Hepatocyte (in vitro differentiated cells): Measurements from ENCODE around the gene ACSM2B. TPM values are rescaled to one million over a fixed set of nuclear protein-coding genes. Genes with fewer than 3 reads are reported as not detected.
"Not testable (repeated sequence)": the region's sequence is repeated elsewhere in the genome, so short reads cannot be mapped to it uniquely, and the experiment has no call there.

Experiments used
- DNase-seq: peaks from one replicate; pipeline ENCODE4 v3.0.0-alpha.2; 2016; ENCODE audit warnings: low spot score
- H2AFZ ChIP-seq: fragments of 200-600 bp; sonication (generic); 2 replicates; pipeline ENCODE4 v1.6.0; 2016; ENCODE audit warnings: antibody characterized with exemption, mild to moderate bottlenecking
- H3K27ac ChIP-seq: fragments of 200-600 bp; sonication (generic); 2 replicates; pipeline ENCODE4 v1.5.1; 2016; ENCODE audit warnings: mild to moderate bottlenecking
- H3K27me3 ChIP-seq: fragments of 200-600 bp; sonication (generic); 2 replicates; pipeline ENCODE4 v1.6.1; 2016
- H3K36me3 ChIP-seq: fragments of 200-600 bp; sonication (generic); replicated peaks from 2 replicates; pipeline ENCODE4 v1.5.1; 2016; ENCODE audit warnings: low read depth; ENCODE audit not compliant: insufficient read depth
- H3K4me1 ChIP-seq: fragments of 200-600 bp; sonication (generic); 2 replicates; pipeline ENCODE4 v1.5.1; 2016; ENCODE audit warnings: mild to moderate bottlenecking, moderate library complexity; ENCODE audit not compliant: insufficient read depth
- H3K4me2 ChIP-seq: fragments of 200-600 bp; sonication (generic); 2 replicates; pipeline ENCODE4 v1.6.0; 2016
- H3K4me3 ChIP-seq: fragments of 200-600 bp; sonication (generic); 2 replicates; pipeline ENCODE4 v1.5.1; 2016; ENCODE audit warnings: mild to moderate bottlenecking
- H3K79me2 ChIP-seq: fragments of 200-600 bp; sonication (generic); 2 replicates; pipeline ENCODE4 v1.6.0; 2017; ENCODE audit warnings: mild to moderate bottlenecking
- H3K9me2 ChIP-seq: fragments of 200-600 bp; sonication (generic); replicated peaks from 2 replicates; pipeline ENCODE4 v1.6.0; 2017; ENCODE audit warnings: mild to moderate bottlenecking; ENCODE audit not compliant: insufficient read depth
- H3K9me3 ChIP-seq: fragments of 200-600 bp; sonication (generic); 2 replicates; pipeline ENCODE4 v1.5.1; 2016; ENCODE audit warnings: low read depth, mild to moderate bottlenecking
- H4K20me1 ChIP-seq: fragments of 200-600 bp; sonication (generic); 2 replicates; pipeline ENCODE4 v1.6.0; 2016; ENCODE audit warnings: mild to moderate bottlenecking; ENCODE audit not compliant: insufficient read depth, poor library complexity, severe bottlenecking
- EZH2 ChIP-seq: fragments of 200-600 bp; sonication (generic); IDR thresholded peaks from 2 replicates; pipeline ENCODE4 v1.6.1; 2016; ENCODE audit warnings: antibody characterized with exemption, mild to moderate bottlenecking, borderline replicate concordance
- EZH2phosphoT487 ChIP-seq: fragments of 200-600 bp; sonication (generic); IDR thresholded peaks from one replicate; pipeline ENCODE4 v1.6.1; 2018; ENCODE audit warnings: antibody characterized with exemption, mild to moderate bottlenecking, low read depth, moderate library complexity; ENCODE audit not compliant: unreplicated experiment, severe bottlenecking
- WGBS: methylation state at CpG from one replicate; pipeline ENCODE4 v1.1.6; 2016; ENCODE audit warnings: low lambda C conversion rate; ENCODE audit errors: missing lambda C conversion rate; 5-methylcytosine and 5-hydroxymethylcytosine counted together
- polyA plus RNA-seq: library from polyadenylated mRNA; unstranded; fragments of >200 nt; fragmentation: Nextera tagmentation; extraction: Ambion mirVana; gene quantifications from 2 replicates; pipeline ENCODE4 v1.2.1, GENCODE V29; 2016
- total RNA-seq: library from RNA; depleted of rRNA; stranded (reverse); fragments of >200 nt; gene quantifications from 2 replicates; pipeline ENCODE4 v1.2.3, GENCODE V29; 2014
- TF ChIP-seq, protein P1 (sequence below): fragments of 200-600 bp; sonication (generic); IDR thresholded peaks from 2 replicates; pipeline ENCODE4 v1.5.1; 2016; ENCODE audit warnings: antibody characterized with exemption, mild to moderate bottlenecking; ENCODE audit not compliant: poor library complexity

Gene ACSM2B
- total and polyA plus RNA-seq, 2 experiments from 2014 or later = 32.7 to 43.6 TPM

- Histone ChIP-seq H3K9me2 (no peaks in the 10 kb centered on the region), H3K36me3 (no peaks in the 10 kb centered on the region), H3K4me1 (no peaks in the 10 kb centered on the region), H2AFZ (no peak overlapping the region), H3K4me2 (no peak overlapping the region), H3K9me3 (no peaks in the 10 kb centered on the region), H4K20me1 (no peaks in the 10 kb centered on the region), H3K27ac (no peak overlapping the region), H3K79me2 (no peaks in the 10 kb centered on the region), H3K27me3 (no peaks in the 10 kb centered on the region), H3K4me3 (no peak overlapping the region)
- WGBS = 82% methylated on average over 3 of the region's 3 CpGs
- TF ChIP-seq EZH2phosphoT487 = no peak
- TF ChIP-seq EZH2 = no peak
- TF ChIP-seq, protein P1, sequence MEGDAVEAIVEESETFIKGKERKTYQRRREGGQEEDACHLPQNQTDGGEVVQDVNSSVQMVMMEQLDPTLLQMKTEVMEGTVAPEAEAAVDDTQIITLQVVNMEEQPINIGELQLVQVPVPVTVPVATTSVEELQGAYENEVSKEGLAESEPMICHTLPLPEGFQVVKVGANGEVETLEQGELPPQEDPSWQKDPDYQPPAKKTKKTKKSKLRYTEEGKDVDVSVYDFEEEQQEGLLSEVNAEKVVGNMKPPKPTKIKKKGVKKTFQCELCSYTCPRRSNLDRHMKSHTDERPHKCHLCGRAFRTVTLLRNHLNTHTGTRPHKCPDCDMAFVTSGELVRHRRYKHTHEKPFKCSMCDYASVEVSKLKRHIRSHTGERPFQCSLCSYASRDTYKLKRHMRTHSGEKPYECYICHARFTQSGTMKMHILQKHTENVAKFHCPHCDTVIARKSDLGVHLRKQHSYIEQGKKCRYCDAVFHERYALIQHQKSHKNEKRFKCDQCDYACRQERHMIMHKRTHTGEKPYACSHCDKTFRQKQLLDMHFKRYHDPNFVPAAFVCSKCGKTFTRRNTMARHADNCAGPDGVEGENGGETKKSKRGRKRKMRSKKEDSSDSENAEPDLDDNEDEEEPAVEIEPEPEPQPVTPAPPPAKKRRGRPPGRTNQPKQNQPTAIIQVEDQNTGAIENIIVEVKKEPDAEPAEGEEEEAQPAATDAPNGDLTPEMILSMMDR = no peak
- no peak for DNase-seq
These were observed 7.8 kb downstream of the ACSM2B start for GRCh38 chr16:20568404-20568803.

DNA sequence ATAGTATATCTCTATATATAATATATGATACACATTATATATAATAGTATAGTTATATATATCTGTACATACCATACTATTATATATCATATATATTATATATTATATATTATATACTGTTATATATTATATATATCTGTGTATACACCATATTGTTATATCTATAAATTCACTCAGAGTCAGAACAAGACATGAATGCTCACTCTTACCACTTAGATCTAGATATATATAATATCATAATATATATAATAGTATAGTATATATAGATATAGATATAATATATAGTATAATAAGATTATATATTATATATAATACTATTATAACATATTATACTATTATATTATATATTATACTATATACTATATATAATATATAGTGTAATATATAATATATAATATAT lies 9.3 kb downstream of the ACSM2B start:
- H3K27me3 ChIP-seq = no peaks in the 10 kb centered on the region
- no peaks in the 10 kb centered on the region for H4K20me1 ChIP-seq
- TF ChIP-seq EZH2phosphoT487 (no peak), EZH2 (no peak)
- TF ChIP-seq, protein P1 = no peak
- no peak for DNase-seq
- no peaks in the 10 kb centered on the region for H3K4me1 ChIP-seq
- H3K9me2 ChIP-seq = no peaks in the 10 kb centered on the region
- no peak overlapping the region for H3K4me3 ChIP-seq
- no peaks in the 10 kb centered on the region for H3K79me2 ChIP-seq
- no peak overlapping the region for H3K4me2 ChIP-seq
- H3K27ac ChIP-seq = no peak overlapping the region
- no peak overlapping the region for H2AFZ ChIP-seq
- H3K36me3 ChIP-seq = no peaks in the 10 kb centered on the region
- no peaks in the 10 kb centered on the region for H3K9me3 ChIP-seq

DNA sequence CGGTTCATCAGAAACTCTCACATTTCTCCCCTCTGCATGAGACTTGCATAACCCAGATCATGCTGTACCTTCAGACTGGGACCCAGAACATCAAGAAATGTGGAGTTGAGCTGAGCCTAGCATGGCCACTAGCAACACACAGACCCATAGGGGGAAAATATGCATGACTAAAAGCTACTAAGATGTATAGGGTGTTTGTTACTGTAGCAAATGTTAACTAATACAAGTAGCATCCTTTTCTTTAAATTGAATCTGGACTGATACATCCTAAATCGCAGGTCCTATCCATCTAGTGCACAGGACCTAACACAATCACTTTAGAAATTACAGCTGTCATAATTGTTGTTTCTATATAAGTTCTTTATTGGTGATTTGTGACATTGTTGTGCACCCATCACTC lies 10.8 kb downstream of the ACSM2B start:
- not testable (repeated sequence) for H3K4me1 ChIP-seq, H3K9me2 ChIP-seq, H3K36me3 ChIP-seq, H3K4me2 ChIP-seq, H3K79me2 ChIP-seq, H3K9me3 ChIP-seq, H2AFZ ChIP-seq, DNase-seq, H3K27ac ChIP-seq, H4K20me1 ChIP-seq, H3K27me3 ChIP-seq, H3K4me3 ChIP-seq
- WGBS = 95% methylated on average over 2 of the region's 2 CpGs

- not testable (repeated sequence) for H3K27ac ChIP-seq, H3K79me2 ChIP-seq, H3K9me3 ChIP-seq, H3K4me1 ChIP-seq, H3K9me2 ChIP-seq, H3K4me2 ChIP-seq, H3K27me3 ChIP-seq, H3K4me3 ChIP-seq, H4K20me1 ChIP-seq, H2AFZ ChIP-seq, DNase-seq, H3K36me3 ChIP-seq
- WGBS = 100% methylated on average over 1 of the region's 3 CpGs
These were observed 11.9 kb downstream of the ACSM2B start for GRCh38 chr16:20564218-20564617.

GRCh38 chr16:20555628-20556027 lies 20.5 kb downstream of the ACSM2B start:
- H3K4me2 ChIP-seq, H3K27me3 ChIP-seq, DNase-seq, H4K20me1 ChIP-seq, H3K79me2 ChIP-seq, H3K36me3 ChIP-seq, H3K9me3 ChIP-seq, H3K27ac ChIP-seq, H3K4me1 ChIP-seq, H3K9me2 ChIP-seq, H2AFZ ChIP-seq, H3K4me3 ChIP-seq: not testable (repeated sequence)
- WGBS = 69% methylated on average over 2 of the region's 2 CpGs

- H2AFZ ChIP-seq, DNase-seq, H3K4me2 ChIP-seq, H3K27ac ChIP-seq, H3K79me2 ChIP-seq, H3K9me2 ChIP-seq, H3K4me3 ChIP-seq, H3K27me3 ChIP-seq, H3K4me1 ChIP-seq, H3K36me3 ChIP-seq, H4K20me1 ChIP-seq, H3K9me3 ChIP-seq: not testable (repeated sequence)
- WGBS = 77% methylated on average over 3 of the region's 3 CpGs
These were observed 21.5 kb downstream of the ACSM2B start for GRCh38 chr16:20554689-20555088.
